ENCODE results near the gene MIOX.

The MIOX gene

DNA sequence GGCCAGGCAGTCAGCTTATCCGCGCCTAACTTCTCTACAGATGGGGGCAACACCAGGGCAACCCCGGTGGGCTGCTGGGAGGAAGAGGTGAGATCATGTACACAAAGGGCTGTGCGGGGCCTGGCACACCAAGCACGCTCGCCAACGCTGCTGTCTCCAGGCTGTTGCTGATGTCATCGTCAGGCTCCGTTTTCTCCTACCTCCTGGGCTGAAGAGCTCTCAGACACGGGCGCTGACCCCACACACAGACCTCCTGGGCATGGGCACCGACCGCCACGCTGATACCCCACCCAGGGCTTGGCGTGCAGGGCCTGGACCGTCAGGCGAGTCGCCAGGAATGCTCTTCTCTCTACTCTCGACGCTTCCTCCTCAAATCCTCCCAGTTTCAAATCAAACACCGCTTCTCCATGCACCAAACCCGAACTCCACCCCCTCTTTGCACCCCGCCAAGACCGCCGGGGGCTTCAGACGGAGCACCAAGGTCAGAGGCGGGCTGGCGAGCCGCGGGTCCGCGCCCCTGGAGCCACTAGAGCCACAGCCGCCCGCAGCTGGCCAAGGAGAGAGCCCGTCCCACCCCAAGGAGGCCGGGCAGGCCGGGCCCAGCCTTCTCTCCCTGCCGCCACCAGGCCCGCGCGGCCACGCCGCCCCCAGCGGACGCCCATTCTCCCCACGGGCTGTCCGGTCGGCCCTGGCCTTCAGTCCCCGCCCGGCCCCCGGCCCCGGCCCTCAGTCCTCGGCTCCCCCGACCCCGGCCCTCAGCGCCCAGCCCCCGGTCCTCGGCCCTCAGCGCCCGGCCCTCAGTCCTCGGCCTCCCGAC, 12.6 kb upstream of the MIOX start:
- Mint-ChIP-seq H3K9me3 (no peaks in the 10 kb centered on the region), H3K4me3 (peak overlapping the region; percentile 86), H3K36me3 (peaks cover 12% of the 10 kb centered on the region), H3K27ac (peak overlapping the region; percentile 91), H3K27me3 (peaks cover 25% of the 10 kb centered on the region), H3K4me1 (peaks cover 62% of the 10 kb centered on the region)
- DNase-seq, result peak; percentile 60
- CTCF ChIA-PET, result interaction anchor here (0.6 to 3.1 kb wide), 10 partner anchors 9 to 325 kb away, joined by 3 to 14 read pairs (median 4); partner anchors contain the start of genes LMF2 and NCAPH2

DNA sequence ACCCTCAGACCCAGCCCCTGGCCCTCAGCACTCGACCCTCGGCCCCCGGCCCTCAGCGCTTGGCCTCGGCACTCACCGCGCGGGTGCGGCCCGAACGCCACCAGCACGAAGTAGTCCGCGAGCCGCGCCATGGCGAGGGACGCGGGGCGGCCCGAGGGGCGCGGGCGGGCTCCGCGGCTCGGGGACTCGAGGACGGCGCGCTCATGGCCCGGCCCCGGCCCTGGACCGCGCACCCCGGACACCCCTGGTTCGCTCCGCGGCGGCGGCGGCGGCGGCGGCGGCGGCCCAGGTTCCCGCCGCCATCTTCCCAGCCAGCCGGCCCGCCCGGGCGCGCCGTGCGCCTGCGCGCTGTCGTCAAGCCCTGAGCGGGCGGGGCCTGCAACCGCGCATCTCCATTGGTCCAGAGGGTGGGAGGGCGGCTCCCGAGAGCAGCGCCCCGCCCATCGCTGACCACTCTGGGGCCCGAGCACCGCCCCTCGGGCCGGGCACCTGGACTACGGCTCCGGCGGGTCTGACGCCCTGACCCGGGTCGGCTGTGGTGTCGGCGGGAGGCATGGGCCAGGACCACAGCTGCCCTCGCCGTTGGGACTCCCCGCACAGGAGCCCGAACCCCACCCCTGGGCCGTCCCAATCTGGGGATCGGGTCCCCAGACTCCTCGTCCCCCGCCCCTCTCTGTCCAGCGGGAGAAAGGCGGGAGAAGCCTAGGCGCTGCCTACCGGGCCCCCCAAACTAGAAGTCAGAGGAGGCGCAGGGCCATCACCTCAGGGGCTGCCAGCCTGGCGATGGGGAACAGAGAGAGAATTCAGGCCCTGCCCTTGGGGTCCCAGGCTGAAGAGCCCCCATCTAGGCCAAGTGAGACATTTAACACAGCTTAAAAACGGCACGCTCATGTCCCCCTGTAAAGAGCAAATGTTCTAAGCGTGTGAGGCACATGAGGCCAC, 11.7 kb upstream of the MIOX start, which contains the start of gene SBF1:
TSS of gene SBF1 (minus strand) at position 326 of the 942 bp plus-strand sequence. CDS start at position 131, 195 bp downstream.
- Mint-ChIP-seq H3K27me3 (peaks cover 34% of the 10 kb centered on the region), H3K9me3 (no peaks in the 10 kb centered on the region), H3K4me3 (peak within 1 kb of the TSS; percentile 86), H3K27ac (peak within 1 kb of the TSS; percentile 91), H3K4me1 (peaks cover 57% of the 10 kb centered on the region), H3K36me3 (peaks cover 12% of the 10 kb centered on the region)
- DNase-seq, result peak; percentile 92
- CTCF ChIA-PET, result interaction anchor here (1.8 to 3.1 kb wide), 3 partner anchors 18 to 146 kb away, joined by 5 to 14 read pairs (median 5); no protein-coding TSS in a partner anchor

DNA sequence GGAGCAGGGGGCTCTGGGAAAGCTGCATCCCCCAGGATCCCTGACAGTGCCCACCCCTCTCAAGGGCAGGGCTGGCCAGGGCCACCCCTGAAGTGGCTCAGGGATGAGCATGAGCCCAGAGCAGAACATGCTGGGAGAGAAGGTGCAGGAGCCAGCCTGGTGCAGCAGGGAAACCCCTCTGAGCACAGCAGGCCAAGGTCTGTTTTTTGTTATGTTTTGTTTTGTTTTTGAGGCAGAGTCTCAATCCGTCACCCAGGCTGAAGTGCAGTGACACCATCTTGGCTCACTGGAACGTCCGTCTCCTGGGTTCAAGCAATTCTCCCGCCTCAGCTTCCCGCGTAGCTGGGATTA, 11.0 kb upstream of the MIOX start:
- CTCF ChIA-PET, result no interaction called here
- Mint-ChIP-seq H3K4me3 (peak overlapping the region; percentile 55), H3K27me3 (peaks cover 41% of the 10 kb centered on the region), H3K36me3 (peaks cover 12% of the 10 kb centered on the region), H3K9me3 (no peaks in the 10 kb centered on the region), H3K4me1 (peaks cover 54% of the 10 kb centered on the region), H3K27ac (no peak overlapping the region)
- no peak for DNase-seq

DNA sequence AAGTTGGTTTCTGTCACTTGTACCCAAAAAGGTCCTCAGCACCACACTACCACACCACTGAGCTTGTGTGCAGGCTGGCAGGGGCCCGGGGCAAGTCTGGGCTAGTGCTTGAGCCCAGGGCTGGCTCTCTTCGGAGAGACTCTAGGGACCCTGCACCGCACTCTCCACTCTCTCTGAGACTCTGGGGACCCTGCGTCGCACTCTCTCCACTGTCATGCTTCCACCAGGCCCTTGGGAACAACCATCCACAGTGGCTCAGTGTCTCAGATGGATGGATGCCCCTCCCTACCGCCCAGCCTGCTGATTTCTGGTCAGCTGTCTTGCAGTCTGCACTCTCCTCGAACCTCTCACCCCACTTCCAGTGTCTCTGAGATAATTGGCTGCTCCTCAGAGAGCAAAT, 9.8 kb upstream of the MIOX start:
- Mint-ChIP-seq H3K4me3 (peak overlapping the region; percentile 55), H3K36me3 (peaks cover 10% of the 10 kb centered on the region), H3K4me1 (peaks cover 43% of the 10 kb centered on the region), H3K27me3 (peaks cover 47% of the 10 kb centered on the region), H3K27ac (peak overlapping the region; percentile 43), H3K9me3 (no peaks in the 10 kb centered on the region)
- CTCF ChIA-PET, result no interaction called here
- DNase-seq, result no peak

- H3K4me1 Mint-ChIP-seq, result peaks cover 33% of the 10 kb centered on the region
- CTCF ChIA-PET, result no interaction called here
Measured at GRCh38 chr22:50477923-50478322, 8.7 kb upstream of the MIOX start.

DNA sequence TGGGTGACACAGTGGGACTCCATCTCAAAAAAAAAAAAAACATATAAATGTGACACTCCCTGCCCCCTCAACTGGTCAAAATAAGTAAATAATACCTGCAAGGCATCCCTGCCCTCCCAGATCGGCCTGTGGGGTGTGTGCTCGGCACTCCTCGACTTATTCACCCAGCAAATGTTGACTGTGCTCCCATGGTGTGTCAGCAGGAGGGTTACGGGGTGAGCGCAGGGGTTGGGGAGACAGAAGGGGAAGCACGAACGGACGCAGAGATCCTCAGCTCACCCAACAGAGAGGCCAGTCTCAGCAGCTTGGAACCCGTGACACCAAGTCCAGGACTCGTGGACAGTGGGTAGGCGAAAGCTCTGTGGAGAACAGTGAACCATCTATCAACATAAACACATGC, 6.9 kb upstream of the MIOX start:
- H3K36me3 Mint-ChIP-seq, result no peaks in the 10 kb centered on the region
- no peaks in the 10 kb centered on the region for H3K9me3 Mint-ChIP-seq
- H3K4me3 Mint-ChIP-seq, result peak overlapping the region; percentile 60
- H3K27me3 Mint-ChIP-seq, result peaks cover 54% of the 10 kb centered on the region
- peak overlapping the region; percentile 52 for H3K27ac Mint-ChIP-seq
- no peak for DNase-seq
- H3K4me1 Mint-ChIP-seq, result peaks cover 21% of the 10 kb centered on the region
- CTCF ChIA-PET, result interaction anchor here (0.9 to 1.3 kb wide), 3 partner anchors 9 to 23 kb away, joined by 3 read pairs; no protein-coding TSS in a partner anchor

More at GRCh38 chr22:50477923-50478322, 8.7 kb upstream of the MIOX start:
- Mint-ChIP-seq H3K27ac (no peak overlapping the region), H3K27me3 (peaks cover 51% of the 10 kb centered on the region), H3K9me3 (no peaks in the 10 kb centered on the region), H3K4me3 (no peak overlapping the region), H3K36me3 (peaks cover 5% of the 10 kb centered on the region)
- DNase-seq, result no peak

GRCh38 chr22:50481045-50481439, 5.6 kb upstream of the MIOX start:
- Mint-ChIP-seq H3K9me3 (no peaks in the 10 kb centered on the region), H3K4me3 (peak overlapping the region; percentile 67), H3K27me3 (peaks cover 64% of the 10 kb centered on the region), H3K4me1 (peaks cover 18% of the 10 kb centered on the region), H3K36me3 (no peaks in the 10 kb centered on the region), H3K27ac (no peak overlapping the region)
- no peak for DNase-seq
- CTCF ChIA-PET, result no interaction called here

DNA sequence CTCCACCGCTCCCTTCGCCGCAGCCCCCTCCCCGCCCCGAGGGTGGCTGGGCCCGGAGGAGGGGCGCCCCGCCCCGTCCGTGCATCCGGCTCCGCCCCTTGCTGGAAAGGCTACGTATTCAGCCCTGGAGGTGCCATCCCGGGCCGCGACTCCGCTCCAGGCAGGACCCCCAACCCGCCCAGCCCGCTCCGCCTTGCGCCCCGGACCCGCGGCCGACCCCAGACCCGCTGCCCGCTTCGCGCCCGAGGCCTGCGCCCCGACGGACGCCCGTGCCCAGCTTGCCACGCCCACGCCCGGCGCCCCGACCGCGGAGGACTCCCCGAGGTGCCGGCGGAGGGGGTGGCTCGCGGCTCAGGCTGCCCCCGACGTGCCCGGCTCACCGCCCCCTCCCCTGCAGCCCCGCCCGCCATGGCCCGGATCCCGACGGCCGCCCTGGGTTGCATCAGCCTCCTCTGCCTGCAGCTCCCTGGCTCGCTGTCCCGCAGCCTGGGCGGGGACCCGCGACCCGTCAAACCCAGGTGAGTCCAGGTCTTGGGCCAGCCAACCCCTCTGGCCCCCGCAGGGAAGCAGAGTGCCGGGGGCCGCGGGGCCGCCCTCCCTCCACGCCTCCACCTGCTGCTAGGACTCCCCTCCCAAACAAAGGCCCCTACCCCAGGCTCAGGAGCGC, 5.1 kb upstream of the MIOX start, which contains the start of gene ADM2:
TSS of gene ADM2 (plus strand) at position 104 of the 667 bp plus-strand sequence. CDS start at position 409, 305 bp downstream.
- peak; percentile 83 for DNase-seq
- CTCF ChIA-PET, result interaction anchor here (1.8 kb wide), 1 partner anchor 16 kb away, joined by 5 read pairs; no protein-coding TSS in a partner anchor
- Mint-ChIP-seq H3K9me3 (no peaks in the 10 kb centered on the region), H3K27me3 (peaks cover 68% of the 10 kb centered on the region), H3K4me3 (peak within 1 kb of the TSS; percentile 75), H3K27ac (no peak within 1 kb of the TSS), H3K4me1 (peaks cover 21% of the 10 kb centered on the region), H3K36me3 (no peaks in the 10 kb centered on the region)

GRCh38 chr22:50482107-50483074, 4.3 kb upstream of the MIOX start:
- H3K4me1 Mint-ChIP-seq, result peaks cover 15% of the 10 kb centered on the region
- peak overlapping the region; percentile 75 for H3K4me3 Mint-ChIP-seq
- no peaks in the 10 kb centered on the region for H3K9me3 Mint-ChIP-seq
- H3K27me3 Mint-ChIP-seq, result peaks cover 68% of the 10 kb centered on the region
- CTCF ChIA-PET, result interaction anchor here (0.8 to 1.8 kb wide), 2 partner anchors 9 to 16 kb away, joined by 3 to 5 read pairs; no protein-coding TSS in a partner anchor
- no peak overlapping the region for H3K27ac Mint-ChIP-seq
- no peak for DNase-seq
- no peaks in the 10 kb centered on the region for H3K36me3 Mint-ChIP-seq

- no peaks in the 10 kb centered on the region for H3K36me3 Mint-ChIP-seq
- CTCF ChIA-PET, result interaction anchor here (0.8 to 1.8 kb wide), 2 partner anchors 10 to 15 kb away, joined by 3 to 5 read pairs; no protein-coding TSS in a partner anchor
- H3K4me3 Mint-ChIP-seq, result peak overlapping the region; percentile 50
- peaks cover 15% of the 10 kb centered on the region for H3K4me1 Mint-ChIP-seq
- peaks cover 68% of the 10 kb centered on the region for H3K27me3 Mint-ChIP-seq
- no peak for DNase-seq
- H3K9me3 Mint-ChIP-seq, result no peaks in the 10 kb centered on the region
- H3K27ac Mint-ChIP-seq, result no peak overlapping the region
Measured at GRCh38 chr22:50483106-50483505, 3.6 kb upstream of the MIOX start.

GRCh38 chr22:50483556-50483955, 3.1 kb upstream of the MIOX start:
- Mint-ChIP-seq H3K9me3 (no peaks in the 10 kb centered on the region), H3K4me1 (peaks cover 15% of the 10 kb centered on the region), H3K27ac (no peak overlapping the region), H3K27me3 (peaks cover 65% of the 10 kb centered on the region), H3K36me3 (no peaks in the 10 kb centered on the region), H3K4me3 (no peak overlapping the region)
- CTCF ChIA-PET, result interaction anchor here (0.8 to 1.8 kb wide), 3 partner anchors 10 to 14 kb away, joined by 3 to 5 read pairs (median 4); no protein-coding TSS in a partner anchor
- no peak for DNase-seq

DNA sequence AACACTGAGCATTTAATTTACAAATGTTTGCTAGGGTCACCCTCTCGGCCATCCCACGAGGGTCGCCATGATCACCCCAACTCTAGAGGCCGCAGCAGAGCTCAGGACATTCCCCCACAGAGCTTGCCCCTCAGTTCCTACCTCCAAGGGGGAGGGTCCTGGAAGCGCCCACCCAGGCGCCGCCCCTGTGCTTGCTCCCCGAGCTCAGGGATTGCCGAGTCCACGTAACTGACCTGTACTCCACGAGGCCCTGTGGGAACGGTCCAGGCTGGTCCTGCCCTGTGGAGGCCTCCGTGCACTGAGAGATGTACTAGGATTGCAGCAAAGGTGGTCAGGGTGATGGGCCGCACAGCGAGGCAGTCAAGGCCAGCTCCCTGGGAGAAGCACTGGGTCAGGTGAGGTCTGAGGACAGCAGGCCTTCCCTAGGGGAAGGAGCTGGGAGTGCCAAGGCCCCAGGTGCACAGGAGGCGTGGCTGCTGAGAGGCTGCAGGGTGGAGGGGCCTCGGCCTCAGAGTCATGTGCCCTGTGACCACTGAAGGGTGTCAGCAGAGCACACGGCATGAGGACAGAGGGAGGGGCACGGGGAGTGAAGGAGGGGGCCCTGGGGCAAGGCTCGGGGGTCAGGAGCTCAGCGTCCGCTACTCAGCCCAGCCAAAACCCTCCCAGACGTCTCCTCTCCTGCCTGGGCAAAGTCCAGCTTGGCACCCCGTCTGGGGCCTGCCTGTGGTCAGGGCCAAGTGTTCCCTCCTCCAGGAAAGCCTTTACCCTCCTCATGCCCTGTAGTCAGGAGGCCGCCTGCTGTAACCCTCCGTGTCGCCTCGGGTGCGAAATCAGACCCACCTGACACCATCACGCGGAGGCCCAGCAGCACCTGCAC, 2.4 kb upstream of the MIOX start:
- Mint-ChIP-seq H3K36me3 (no peaks in the 10 kb centered on the region), H3K4me1 (peaks cover 15% of the 10 kb centered on the region), H3K9me3 (no peaks in the 10 kb centered on the region), H3K27me3 (peaks cover 59% of the 10 kb centered on the region), H3K27ac (no peak overlapping the region), H3K4me3 (no peak overlapping the region)
- DNase-seq, result no peak
- CTCF ChIA-PET, result interaction anchor here (1.0 kb wide), 1 partner anchor 10 kb away, joined by 4 read pairs; no protein-coding TSS in a partner anchor

Data from activated naive CD4-positive, alpha-beta T cell treated with anti-CD3 and anti-CD28 coated beads, Interleukin-2, amount 10 ng/mL, durations not matched to agents 7 days and 5 days (primary cell).